Measurements from ENCODE around the gene STARD13. TPM values are rescaled to one million over a fixed set of nuclear protein-coding genes. Genes with fewer than 3 reads are reported as not detected.

The STARD13 gene
- total RNA-seq, 2 experiments from 2014 or later, result 0.30 to 0.31 TPM

DNA sequence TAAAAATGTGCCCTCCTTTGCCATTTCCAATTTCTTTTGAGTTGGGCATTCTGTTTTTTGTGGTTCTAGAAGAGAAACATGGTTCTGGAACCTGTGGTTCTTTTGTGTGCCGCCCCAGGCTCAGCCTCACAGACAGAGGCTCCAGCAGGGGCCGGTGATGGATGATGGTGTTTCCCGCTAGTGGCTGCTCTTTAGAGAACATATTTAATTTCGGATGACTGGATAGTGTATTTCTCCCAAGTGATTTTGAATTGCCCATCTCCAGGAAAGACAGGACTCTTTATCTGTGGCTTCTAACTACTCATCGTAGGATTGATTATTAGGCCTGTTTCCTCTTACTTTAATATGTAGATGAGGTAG, 194.2 kb downstream of the STARD13 start:
- peaks cover 4% of the 10 kb centered on the region for H3K4me1 Mint-ChIP-seq (ENCODE audit: low read depth)
- H3K36me3 Mint-ChIP-seq (ENCODE audit: low read depth), result no peaks in the 10 kb centered on the region
- DNase-seq, result no peak
- no peaks in the 10 kb centered on the region for H3K9me3 Mint-ChIP-seq
- no peak overlapping the region for H3K27ac Mint-ChIP-seq
- intact Hi-C loops (cut with micrococcal nuclease), result no loop called here
- H3K27me3 Mint-ChIP-seq (ENCODE audit: low read depth), result peaks cover 12% of the 10 kb centered on the region
- CTCF ChIA-PET, result no interaction called here
- no peak overlapping the region for H3K4me3 Mint-ChIP-seq

DNA sequence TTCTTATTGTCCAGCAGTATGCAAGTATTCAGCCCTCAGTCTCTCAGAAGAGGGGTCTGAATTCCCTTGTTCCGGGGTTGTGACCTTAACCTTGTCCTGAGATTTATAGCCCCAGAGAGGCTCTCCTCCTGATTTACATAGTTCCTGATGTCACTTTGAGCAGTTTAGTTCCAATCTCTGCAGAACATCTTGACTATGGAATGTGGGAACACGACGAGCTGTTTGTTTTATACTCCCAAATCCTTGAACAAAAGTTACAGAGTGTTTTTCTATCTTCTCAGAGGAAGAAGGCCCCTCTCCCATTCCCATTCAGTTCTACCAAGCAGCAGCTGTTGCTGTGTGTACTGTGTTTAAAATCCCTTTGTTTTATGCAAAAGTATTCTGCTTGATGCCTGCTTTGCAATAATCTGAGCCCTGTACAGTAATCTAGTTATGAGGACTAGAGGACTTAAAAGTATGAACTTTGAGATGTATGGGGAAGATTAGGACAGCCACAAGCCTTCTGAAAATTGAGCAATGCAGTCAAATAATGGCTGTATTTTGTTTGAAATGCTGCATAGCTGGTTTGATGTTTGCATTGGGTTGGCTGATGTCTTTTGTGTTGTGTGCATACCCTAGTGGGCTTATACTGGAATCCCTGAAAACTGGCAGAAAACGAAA, 194.7 kb downstream of the STARD13 start:
- peaks cover 12% of the 10 kb centered on the region for H3K27me3 Mint-ChIP-seq (ENCODE audit: low read depth)
- H3K4me1 Mint-ChIP-seq (ENCODE audit: low read depth), result peaks cover 5% of the 10 kb centered on the region
- H3K4me3 Mint-ChIP-seq, result no peak overlapping the region
- no peak overlapping the region for H3K27ac Mint-ChIP-seq
- CTCF ChIA-PET, result no interaction called here
- H3K36me3 Mint-ChIP-seq (ENCODE audit: low read depth), result no peaks in the 10 kb centered on the region
- DNase-seq, result no peak
- no peaks in the 10 kb centered on the region for H3K9me3 Mint-ChIP-seq
- intact Hi-C loops (cut with micrococcal nuclease), result no loop called here

DNA sequence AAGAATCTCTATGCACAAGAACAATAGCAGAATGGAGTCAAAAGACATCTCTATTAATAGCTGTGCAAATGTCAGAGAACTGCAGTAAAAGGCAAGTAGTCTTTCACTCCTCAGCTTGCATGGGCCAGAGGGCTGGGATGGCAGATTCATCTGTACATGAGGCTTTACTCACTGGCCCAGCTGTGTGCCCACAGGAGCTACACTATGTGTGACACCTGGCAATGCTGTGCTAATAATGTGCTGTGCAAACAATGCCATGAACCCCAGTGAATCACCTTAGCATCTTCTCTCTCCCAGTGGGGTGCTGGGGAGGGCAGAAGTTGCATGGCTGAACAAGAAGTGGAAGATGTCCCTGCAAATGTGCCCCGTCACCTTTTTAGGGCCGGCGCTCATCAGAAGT, 196.2 kb downstream of the STARD13 start:
- no peaks in the 10 kb centered on the region for H3K9me3 Mint-ChIP-seq
- intact Hi-C loops (cut with micrococcal nuclease), result no loop called here

DNA sequence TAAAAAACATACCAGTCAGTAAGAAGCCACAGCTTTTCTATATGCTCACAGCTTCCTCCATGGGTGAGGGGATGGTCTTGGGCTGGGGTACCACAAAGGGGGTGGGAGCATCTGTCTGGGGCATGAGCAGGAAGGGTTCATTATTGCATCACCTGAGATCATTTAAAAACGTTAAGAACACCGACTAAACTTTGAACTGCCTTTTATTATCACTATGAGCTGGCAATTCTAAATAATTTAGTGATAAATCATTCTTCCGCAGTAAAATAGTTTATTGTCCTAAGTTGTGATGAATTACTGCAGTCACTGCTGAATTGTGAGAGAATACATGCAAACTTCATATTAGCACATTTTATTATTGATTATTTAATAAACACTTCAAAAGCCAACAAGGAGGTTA, 197.8 kb downstream of the STARD13 start:
- CTCF ChIA-PET, result no interaction called here
- Mint-ChIP-seq H3K36me3 (ENCODE audit: low read depth) (no peaks in the 10 kb centered on the region), H3K4me1 (ENCODE audit: low read depth) (peaks cover 5% of the 10 kb centered on the region), H3K9me3 (no peaks in the 10 kb centered on the region), H3K4me3 (no peak overlapping the region), H3K27ac (no peak overlapping the region), H3K27me3 (ENCODE audit: low read depth) (peaks cover 10% of the 10 kb centered on the region)
- intact Hi-C loops (cut with micrococcal nuclease), result no loop called here
- DNase-seq, result no peak

More for the DNA sequence above, 196.2 kb downstream of the STARD13 start:
- CTCF ChIA-PET, result no interaction called here
- no peak overlapping the region for H3K27ac Mint-ChIP-seq
- H3K36me3 Mint-ChIP-seq (ENCODE audit: low read depth), result no peaks in the 10 kb centered on the region
- DNase-seq, result no peak
- H3K4me3 Mint-ChIP-seq, result no peak overlapping the region
- peaks cover 9% of the 10 kb centered on the region for H3K27me3 Mint-ChIP-seq (ENCODE audit: low read depth)
- H3K4me1 Mint-ChIP-seq (ENCODE audit: low read depth), result peaks cover 5% of the 10 kb centered on the region

DNA sequence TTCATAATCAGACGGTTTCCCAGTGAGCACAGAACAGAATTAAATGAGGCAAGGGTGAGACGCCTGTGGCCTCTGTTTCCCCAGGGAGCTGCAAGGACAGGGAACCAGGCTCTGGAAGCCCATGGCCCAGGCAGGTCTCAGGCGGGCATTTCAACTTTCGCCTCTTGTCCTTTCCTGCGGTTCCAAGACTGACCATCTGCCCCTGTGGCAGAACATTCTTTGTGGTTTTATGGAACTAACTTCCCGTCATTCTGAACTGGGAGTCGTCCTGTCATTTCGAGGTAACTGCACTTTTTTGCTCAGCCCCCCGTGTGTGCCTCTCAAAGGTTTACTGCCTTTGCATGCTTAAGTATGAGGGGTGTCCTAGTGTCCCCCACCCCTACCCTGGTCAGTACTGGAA, 198.5 kb downstream of the STARD13 start:
- no peaks in the 10 kb centered on the region for H3K36me3 Mint-ChIP-seq (ENCODE audit: low read depth)
- no peak overlapping the region for H3K27ac Mint-ChIP-seq
- H3K4me3 Mint-ChIP-seq, result no peak overlapping the region
- CTCF ChIA-PET, result interaction anchor here (1.1 kb wide), 1 partner anchor 13 kb away, joined by 3 read pairs; no protein-coding TSS in a partner anchor
- DNase-seq, result no peak
- intact Hi-C loops (cut with micrococcal nuclease), result no loop called here
- H3K9me3 Mint-ChIP-seq, result no peaks in the 10 kb centered on the region
- peaks cover 10% of the 10 kb centered on the region for H3K27me3 Mint-ChIP-seq (ENCODE audit: low read depth)
- H3K4me1 Mint-ChIP-seq (ENCODE audit: low read depth), result peaks cover 5% of the 10 kb centered on the region

DNA sequence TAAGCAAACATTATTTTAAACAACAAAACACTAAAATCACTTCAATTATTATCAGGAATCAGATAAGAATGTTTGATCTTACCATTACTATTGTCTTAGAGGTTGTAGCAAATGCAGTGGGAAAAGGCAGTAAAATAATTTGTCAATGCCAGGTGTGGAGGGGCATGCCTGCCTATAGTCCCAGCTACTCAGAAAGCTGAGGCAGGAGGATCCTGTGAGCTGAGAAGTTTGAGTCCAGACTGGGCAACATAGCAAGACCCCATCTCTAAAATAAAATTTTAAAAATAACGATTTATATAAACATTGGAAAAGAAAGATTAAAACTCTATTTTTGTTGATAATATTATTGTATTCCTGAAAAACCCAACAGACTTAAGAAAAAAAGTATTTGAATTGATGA, 202.5 kb downstream of the STARD13 start:
- H3K4me3 Mint-ChIP-seq, result no peak overlapping the region
- no peak overlapping the region for H3K27ac Mint-ChIP-seq
- intact Hi-C loops (cut with micrococcal nuclease), result no loop called here
- no peaks in the 10 kb centered on the region for H3K36me3 Mint-ChIP-seq (ENCODE audit: low read depth)
- DNase-seq, result no peak
- CTCF ChIA-PET, result no interaction called here
- H3K27me3 Mint-ChIP-seq (ENCODE audit: low read depth), result peaks cover 34% of the 10 kb centered on the region
- H3K4me1 Mint-ChIP-seq (ENCODE audit: low read depth), result peaks cover 5% of the 10 kb centered on the region
- H3K9me3 Mint-ChIP-seq, result no peaks in the 10 kb centered on the region

DNA sequence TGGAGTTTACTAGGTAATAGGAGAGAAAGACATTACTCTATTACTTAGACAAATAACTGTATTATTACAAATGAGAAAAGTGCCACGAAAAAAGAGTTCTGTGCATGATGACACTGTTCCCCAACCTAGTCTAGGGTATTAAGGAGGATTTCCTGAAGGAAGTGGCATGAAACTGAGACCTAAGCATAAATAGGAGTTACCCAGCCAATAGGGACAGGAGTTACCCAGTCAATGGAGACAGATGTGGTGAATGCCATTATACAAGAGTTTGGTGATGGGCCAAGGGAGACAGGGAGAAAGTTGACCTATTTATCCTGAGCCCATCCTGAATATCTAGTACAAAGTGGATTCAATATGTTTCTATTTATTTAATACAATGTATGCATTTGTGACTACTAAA, 203.9 kb downstream of the STARD13 start:
- Mint-ChIP-seq H3K4me3 (no peak overlapping the region), H3K9me3 (no peaks in the 10 kb centered on the region)

DNA sequence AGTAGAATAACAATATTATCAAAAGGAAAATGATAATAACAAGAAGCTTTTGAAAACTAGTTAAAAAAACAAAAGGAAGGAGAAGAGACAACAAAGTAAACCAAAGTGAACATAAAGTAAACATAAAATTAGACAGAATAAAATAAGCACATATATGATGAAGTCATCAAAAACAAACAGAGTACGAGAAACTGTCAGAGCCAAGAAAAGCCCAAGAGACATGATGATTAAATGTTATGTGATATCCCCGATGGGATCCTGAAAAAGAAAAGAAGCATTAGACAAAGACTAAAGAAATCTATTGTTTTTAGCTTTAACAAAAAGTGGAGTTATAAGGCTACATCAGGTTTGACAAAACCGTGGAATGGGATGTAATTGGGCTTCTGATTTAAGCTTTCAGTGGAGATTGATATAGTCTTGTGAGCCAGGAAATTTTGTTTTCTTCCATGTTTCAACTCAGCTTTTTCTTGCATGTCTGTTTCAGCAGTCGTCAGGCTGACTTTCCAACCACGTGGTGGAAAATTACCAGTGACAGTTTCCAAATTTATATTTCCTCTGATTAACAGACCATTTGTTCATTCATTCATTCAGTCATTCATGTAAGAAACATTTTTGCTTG, 204.5 kb downstream of the STARD13 start:
- CTCF ChIA-PET, result no interaction called here
- Mint-ChIP-seq H3K27ac (no peak overlapping the region), H3K4me3 (no peak overlapping the region), H3K36me3 (ENCODE audit: low read depth) (no peaks in the 10 kb centered on the region), H3K27me3 (ENCODE audit: low read depth) (peaks cover 27% of the 10 kb centered on the region), H3K9me3 (no peaks in the 10 kb centered on the region), H3K4me1 (ENCODE audit: low read depth) (no peaks in the 10 kb centered on the region)
- intact Hi-C loops (cut with micrococcal nuclease), result no loop called here
- no peak for DNase-seq

More for the DNA sequence above, 203.9 kb downstream of the STARD13 start:
- H3K36me3 Mint-ChIP-seq (ENCODE audit: low read depth), result no peaks in the 10 kb centered on the region
- H3K27ac Mint-ChIP-seq, result no peak overlapping the region
- CTCF ChIA-PET, result interaction anchor here (0.6 kb wide), 1 partner anchor 235 kb away, joined by 3 read pairs; no protein-coding TSS in a partner anchor
- H3K27me3 Mint-ChIP-seq (ENCODE audit: low read depth), result peaks cover 27% of the 10 kb centered on the region
- peaks cover 3% of the 10 kb centered on the region for H3K4me1 Mint-ChIP-seq (ENCODE audit: low read depth)
- DNase-seq, result no peak
- intact Hi-C loops (cut with micrococcal nuclease), result no loop called here

DNA sequence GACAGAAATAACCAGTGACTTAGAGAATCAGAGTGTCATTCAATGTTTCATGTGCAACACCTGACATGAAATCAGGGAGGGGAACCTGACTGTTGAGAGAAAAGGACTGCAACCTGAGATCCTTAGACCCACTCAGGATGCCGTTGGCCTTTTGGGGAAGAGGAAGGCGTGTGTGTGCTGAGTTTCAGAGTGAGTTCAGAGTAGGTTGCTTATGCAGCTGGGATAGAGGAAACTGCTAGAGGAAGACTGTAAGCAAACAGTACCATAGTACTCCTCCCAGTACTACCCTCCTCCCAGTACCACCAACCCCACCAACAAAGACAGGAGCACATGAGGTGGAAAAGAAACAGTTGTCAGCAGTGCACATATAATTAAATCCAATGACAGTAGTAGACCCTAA, 205.6 kb downstream of the STARD13 start:
- no peak overlapping the region for H3K27ac Mint-ChIP-seq
- CTCF ChIA-PET, result no interaction called here
- no peaks in the 10 kb centered on the region for H3K36me3 Mint-ChIP-seq (ENCODE audit: low read depth)
- DNase-seq, result no peak
- intact Hi-C loops (cut with micrococcal nuclease), result no loop called here
- H3K27me3 Mint-ChIP-seq (ENCODE audit: low read depth), result peaks cover 27% of the 10 kb centered on the region
- no peaks in the 10 kb centered on the region for H3K9me3 Mint-ChIP-seq
- no peaks in the 10 kb centered on the region for H3K4me1 Mint-ChIP-seq (ENCODE audit: low read depth)
- H3K4me3 Mint-ChIP-seq, result no peak overlapping the region

DNA sequence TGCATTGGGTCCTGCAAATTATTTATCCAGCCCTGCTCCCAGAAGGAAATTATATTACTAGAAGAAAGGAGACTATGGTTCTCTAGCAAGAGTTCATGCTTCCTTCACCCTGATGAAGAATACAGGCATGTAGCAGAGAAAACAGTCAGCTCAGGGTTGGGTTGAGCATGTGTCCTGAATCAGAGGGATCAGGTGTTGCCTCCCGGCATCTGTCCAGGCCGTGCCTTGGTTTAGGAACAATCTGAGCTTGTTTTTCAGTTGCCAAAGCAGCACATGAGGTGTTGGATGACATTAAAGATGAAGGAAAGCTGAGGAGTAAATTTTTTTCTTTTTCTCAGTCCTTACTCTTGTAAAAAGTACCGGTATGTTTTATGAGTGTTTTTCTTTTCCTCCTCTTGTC, 207.3 kb downstream of the STARD13 start:
- no peaks in the 10 kb centered on the region for H3K4me1 Mint-ChIP-seq (ENCODE audit: low read depth)
- no peaks in the 10 kb centered on the region for H3K36me3 Mint-ChIP-seq (ENCODE audit: low read depth)
- intact Hi-C loops (cut with micrococcal nuclease), result no loop called here
- no peaks in the 10 kb centered on the region for H3K9me3 Mint-ChIP-seq
- no peak overlapping the region for H3K27ac Mint-ChIP-seq
- CTCF ChIA-PET, result no interaction called here
- no peak overlapping the region for H3K4me3 Mint-ChIP-seq
- peaks cover 27% of the 10 kb centered on the region for H3K27me3 Mint-ChIP-seq (ENCODE audit: low read depth)
- no peak for DNase-seq

DNA sequence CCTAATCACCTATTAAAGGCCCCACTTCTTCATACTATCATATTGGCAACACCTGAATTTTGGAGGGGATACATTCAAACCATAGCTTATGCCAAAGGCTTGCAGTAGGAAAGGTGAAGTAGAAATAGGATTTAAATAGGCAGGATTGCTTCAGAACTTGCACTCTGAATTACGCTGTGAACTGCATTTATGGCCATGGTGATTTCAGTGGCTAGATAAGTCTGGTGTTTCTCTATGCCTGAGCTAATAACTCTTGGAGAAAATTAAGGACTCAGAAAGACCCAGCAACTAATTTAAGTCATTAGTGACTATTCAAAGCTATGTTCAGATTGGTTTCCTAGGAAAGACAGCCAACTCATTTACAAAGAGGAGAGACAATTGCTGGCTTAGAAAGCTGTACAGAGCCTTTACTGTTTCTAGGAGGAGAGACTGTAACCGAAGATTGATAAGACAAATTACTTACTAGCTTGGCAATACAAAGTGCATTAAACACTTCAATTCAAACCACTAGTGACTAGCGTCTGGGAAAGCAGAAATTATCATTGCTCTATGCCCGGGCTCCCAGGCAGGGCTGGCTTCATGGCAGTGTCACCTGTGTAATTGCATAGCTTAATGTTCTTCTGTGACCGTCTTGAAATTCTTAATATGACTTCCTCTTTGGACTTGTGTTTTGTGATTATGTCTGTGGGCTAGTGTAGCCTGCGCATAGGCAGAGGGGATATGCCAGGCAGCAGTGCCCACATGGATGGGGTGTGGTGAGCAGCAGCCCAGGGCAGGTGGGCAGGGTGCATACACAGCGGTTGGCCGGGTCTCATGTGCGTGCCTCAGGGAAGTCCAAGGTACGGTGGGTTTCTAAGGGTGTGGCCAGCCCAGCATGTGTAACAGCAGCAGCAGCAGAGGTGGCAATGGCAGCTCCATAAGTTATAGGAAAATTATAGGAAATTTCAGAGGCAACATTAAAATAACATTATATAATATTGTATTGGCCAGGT, 209.3 kb downstream of the STARD13 start:
- Mint-ChIP-seq H3K27me3 (ENCODE audit: low read depth) (peaks cover 20% of the 10 kb centered on the region), H3K4me3 (no peak overlapping the region), H3K4me1 (ENCODE audit: low read depth) (no peaks in the 10 kb centered on the region), H3K27ac (no peak overlapping the region), H3K9me3 (no peaks in the 10 kb centered on the region), H3K36me3 (ENCODE audit: low read depth) (no peaks in the 10 kb centered on the region)
- CTCF ChIA-PET, result interaction anchor here (0.6 kb wide), 1 partner anchor 64 kb away, joined by 6 read pairs; no protein-coding TSS in a partner anchor
- no peak for DNase-seq
- intact Hi-C loops (cut with micrococcal nuclease), result no loop called here

DNA sequence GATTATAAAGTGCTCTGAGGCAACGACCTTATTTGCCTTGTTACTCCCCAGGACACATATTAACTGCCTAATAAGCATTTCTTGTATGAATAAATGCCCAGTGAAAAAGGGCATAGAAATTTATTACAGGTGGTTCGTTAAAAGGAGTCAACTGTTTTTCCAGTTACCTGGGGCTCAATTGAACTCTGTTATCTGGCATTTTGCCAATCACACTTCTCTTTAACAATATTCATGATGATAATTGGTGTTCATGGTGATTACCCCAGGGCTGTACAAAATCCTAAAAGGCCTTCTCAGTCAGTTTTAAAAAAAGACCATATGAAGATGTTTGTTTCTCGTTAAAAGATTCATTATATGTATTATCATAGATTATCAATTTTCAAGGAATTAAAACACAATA, 212.2 kb downstream of the STARD13 start:
- CTCF ChIA-PET, result no interaction called here
- H3K9me3 Mint-ChIP-seq, result no peaks in the 10 kb centered on the region
- intact Hi-C loops (cut with micrococcal nuclease), result no loop called here

More for the DNA sequence above, 212.2 kb downstream of the STARD13 start:
- Mint-ChIP-seq H3K27ac (no peak overlapping the region), H3K36me3 (ENCODE audit: low read depth) (no peaks in the 10 kb centered on the region), H3K4me1 (ENCODE audit: low read depth) (no peaks in the 10 kb centered on the region), H3K27me3 (ENCODE audit: low read depth) (no peaks in the 10 kb centered on the region), H3K4me3 (no peak overlapping the region)
- DNase-seq, result no peak
